A549 (cell line): ENCODE measurements around the gene RNF217. TPM values are rescaled to one million over a fixed set of nuclear protein-coding genes. Genes with fewer than 3 reads are reported as not detected.

Experiments used
- ATAC-seq, 2 experiments: fragments of 200-7000 bp in 1 of 2; fragments of >200 bp in 1 of 2; cut with Nextera tagmentation in 1 of 2; cut with Tn5 transposase in 1 of 2; 3 replicates each; pipeline versions ENCODE4 v1.8.0 to v1.9.1; 2018 to 2020; ENCODE audit warnings: mild to moderate bottlenecking in 1 of 2, moderate library complexity in 1 of 2
- CTCF ChIA-PET: fragments of 300-600 bp; sonication (Branson Sonifier 250); formaldehyde crosslinking; extraction: SDS; loops from one replicate; lab custom pipeline; 2021; ENCODE audit warnings: antibody characterized with exemption, inconsistent platforms; lab: Yijun Ruan, JAX
- POLR2A ChIA-PET: fragments of 350-600 bp; formaldehyde crosslinking; extraction: SDS; loops from one replicate; lab custom pipeline; 2021; ENCODE audit warnings: antibody characterized with exemption, inconsistent platforms; lab: Yijun Ruan, JAX
- DNase-seq, 2 experiments: peaks; one replicate each; pipeline versions ENCODE4 v3.0.0 to v3.0.0-alpha.2; 2011 to 2016; ENCODE audit warnings: low read depth in 1 of 2, low spot score in 1 of 2
- FAIRE-seq: peaks from 2 replicates; lab custom pipeline; 2011; peaks lifted over from hg19 to GRCh38; lab: Jason Lieb, UNC
- H3K27ac ChIP-seq, 2 experiments: fragments of >200 bp; sonication (Bioruptor Twin); formaldehyde crosslinking; 3 replicates each; pipeline ENCODE4 v1.5.1; 2016 to 2017
- H3K4me1 ChIP-seq: fragments of >200 bp; sonication (Bioruptor Twin); formaldehyde crosslinking; 3 replicates; pipeline ENCODE4 v1.6.1; 2016
- H3K4me2 ChIP-seq: fragments of >200 bp; sonication (Bioruptor Twin); formaldehyde crosslinking; 3 replicates; pipeline ENCODE4 v1.6.1; 2016
- H3K4me3 ChIP-seq: fragments of >200 bp; sonication (Bioruptor Twin); formaldehyde crosslinking; 3 replicates; pipeline ENCODE4 v1.5.1; 2016
- H3K9me3 ChIP-seq: fragments of >200 bp; sonication (Bioruptor Twin); formaldehyde crosslinking; 3 replicates; pipeline ENCODE4 v1.6.1; 2016
- BCL3 ChIP-seq: fragments of >200 bp; sonication (Bioruptor Twin); formaldehyde crosslinking; IDR thresholded peaks from 3 replicates; pipeline ENCODE4 v1.6.1; 2016
- BHLHE40 ChIP-seq: IDR thresholded peaks from 2 replicates; pipeline ENCODE4 v1.6.1; 2012; ENCODE audit warnings: low read depth, low read length, inconsistent platforms
- CHD2 ChIP-seq: fragments of 150-350 bp; IDR thresholded peaks from 2 replicates; pipeline ENCODE4 v1.6.1; 2014; ENCODE audit warnings: low read length; ENCODE audit not compliant: partially characterized antibody
- CTCF ChIP-seq: fragments of >200 bp; sonication (Bioruptor Twin); formaldehyde crosslinking; IDR thresholded peaks from 3 replicates; pipeline ENCODE4 v1.5.1; 2016
- EHMT2 ChIP-seq: fragments of 200-600 bp; sonication (generic); IDR thresholded peaks from 2 replicates; pipeline ENCODE4 v1.6.1; 2016; ENCODE audit warnings: antibody characterized with exemption, low read depth, mild to moderate bottlenecking, moderate library complexity
- EP300 ChIP-seq, 2 experiments: fragments of >200 bp; sonication (Bioruptor Twin); formaldehyde crosslinking; IDR thresholded peaks; 2 replicates in 1 of 2; 3 replicates in 1 of 2; pipeline ENCODE4 v1.6.1; 2016 to 2017
- ESRRA ChIP-seq: fragments of 150-350 bp; IDR thresholded peaks from 2 replicates; pipeline ENCODE4 v1.6.1; 2014; ENCODE audit warnings: mild to moderate bottlenecking, low read length, borderline replicate concordance
- GATA3 ChIP-seq: IDR thresholded peaks from 2 replicates; pipeline ENCODE4 v1.6.1; 2012; ENCODE audit warnings: borderline replicate concordance
- HOXB13 ChIP-seq: fragments of 250-450 bp; sonication (Bioruptor Pico); IDR thresholded peaks from 2 replicates; pipeline ENCODE4 v1.5.0; 2020; ENCODE audit warnings: low read depth, mild to moderate bottlenecking, moderate library complexity
- HOXB5 ChIP-seq: fragments of 250-450 bp; sonication (Bioruptor Pico); IDR thresholded peaks from 2 replicates; pipeline ENCODE4 v1.5.0; 2020; ENCODE audit warnings: mild to moderate bottlenecking, moderate library complexity
- JUN ChIP-seq, 2 experiments: fragments of >200 bp; sonication (Bioruptor Twin); formaldehyde crosslinking; IDR thresholded peaks; 2 replicates in 1 of 2; 3 replicates in 1 of 2; pipeline ENCODE4 v1.6.1; 2016 to 2017
- JUNB ChIP-seq: fragments of >200 bp; sonication (Bioruptor Twin); formaldehyde crosslinking; IDR thresholded peaks from 2 replicates; pipeline ENCODE4 v1.6.1; 2016
- KDM5A ChIP-seq: fragments of 200-600 bp; sonication (generic); IDR thresholded peaks from 2 replicates; pipeline ENCODE4 v1.6.1; 2016; ENCODE audit warnings: antibody characterized with exemption, mild to moderate bottlenecking
- MAX ChIP-seq: IDR thresholded peaks from 2 replicates; pipeline ENCODE4 v1.6.1; 2012
- NFE2L2 ChIP-seq: fragments of 150-350 bp; conservative IDR thresholded peaks from 2 replicates; pipeline ENCODE4 v1.6.1; 2014; ENCODE audit warnings: low read length
- NPAS2 ChIP-seq: fragments of 250-450 bp; sonication (Bioruptor Pico); IDR thresholded peaks from 2 replicates; pipeline ENCODE4 v1.8.0; 2022; ENCODE audit warnings: mild to moderate bottlenecking, moderate library complexity, borderline replicate concordance
- PBX3 ChIP-seq: IDR thresholded peaks from 2 replicates; pipeline ENCODE4 v1.6.1; 2012
- PHF8 ChIP-seq: fragments of 200-600 bp; sonication (generic); IDR thresholded peaks from 2 replicates; pipeline ENCODE4 v1.6.1; 2016; ENCODE audit warnings: low read depth, mild to moderate bottlenecking, antibody characterized with exemption, moderate library complexity, borderline replicate concordance
- POLR2A ChIP-seq: IDR thresholded peaks from 2 replicates; pipeline ENCODE4 v1.6.1; 2012; ENCODE audit warnings: mild to moderate bottlenecking, low read length
- RAD21 ChIP-seq, 2 experiments: fragments of >200 bp in 1 of 2; sonication (Bioruptor Twin) in 1 of 2; formaldehyde crosslinking in 1 of 2; IDR thresholded peaks in 1 of 2; conservative IDR thresholded peaks in 1 of 2; 2 replicates in 1 of 2; 3 replicates in 1 of 2; pipeline ENCODE4 v1.6.1; 2012 to 2018; ENCODE audit warnings: inconsistent platforms in 1 of 2
- REST ChIP-seq: fragments of 200-600 bp; sonication (generic); IDR thresholded peaks from 2 replicates; pipeline ENCODE4 v1.6.1; 2016; ENCODE audit warnings: antibody characterized with exemption, mild to moderate bottlenecking, moderate library complexity
- USF2 ChIP-seq: fragments of 450-650 bp; IDR thresholded peaks from 2 replicates; pipeline ENCODE4 v1.6.1; 2014; ENCODE audit warnings: antibody characterized with exemption
- ZFP36 ChIP-seq: fragments of 450-650 bp; IDR thresholded peaks from 2 replicates; pipeline ENCODE4 v1.6.1; 2014; ENCODE audit warnings: borderline replicate concordance; ENCODE audit not compliant: partially characterized antibody
- ZNF302 ChIP-seq: fragments of 250-450 bp; sonication (Bioruptor Pico); IDR thresholded peaks from 2 replicates; pipeline ENCODE4 v1.9.0; 2021; ENCODE audit warnings: inconsistent platforms, mild to moderate bottlenecking, moderate library complexity
- ZSCAN20 ChIP-seq: fragments of 250-450 bp; sonication (Bioruptor Pico); IDR thresholded peaks from 2 replicates; pipeline ENCODE4 v1.8.0; 2022; ENCODE audit warnings: mild to moderate bottlenecking, moderate library complexity
- WGBS: methylation state at CpG from one replicate; pipeline ENCODE4 v1.1.6; 2017; ENCODE audit errors: missing lambda C conversion rate; 5-methylcytosine and 5-hydroxymethylcytosine counted together
- polyA plus RNA-seq, 4 experiments: library from polyadenylated mRNA; depleted of rRNA in 3 of 4; stranded (reverse); fragments of >200 nt; fragmentation: RNase III in 1 of 4; extraction: RNeasy Plus Mini Kit Qiagen cat#74134 plus additional on column Dnase treatment in 1 of 4; gene quantifications; 2 replicates in 3 of 4; 3 replicates in 1 of 4; pipeline ENCODE4 v1.2.3, GENCODE V29; 2011 to 2017

Gene RNF217
- polyA plus RNA-seq, 2 of the 4 experiments (the other 2 are of a cell fraction): 5.7 to 20.0 TPM

- TF ChIP-seq JUNB (no peak), CTCF (no peak), USF2 (no peak), MAX (no peak), CHD2 (no peak), REST (no peak), HOXB13 (no peak), ZNF302 (CRISPR knock-in tag) (no peak), NPAS2 (CRISPR knock-in tag) (no peak), PBX3 (no peak), PHF8 (no peak), ESRRA (no peak), NFE2L2 (no peak), EHMT2 (no peak), GATA3 (no peak)
- CTCF ChIA-PET: interaction anchor here (2.6 kb wide), 1 partner anchor 10 kb away, joined by 10 read pairs; no protein-coding TSS in a partner anchor
- H3K4me2 ChIP-seq: no peak overlapping the region
- POLR2A ChIA-PET: no interaction called here
- peaks cover 17% of the 10 kb centered on the region for H3K4me1 ChIP-seq
- DNase-seq (no peak), FAIRE-seq (no peak), ATAC-seq (no peak)
- no peak overlapping the region for H3K27ac ChIP-seq
- H3K9me3 ChIP-seq: no peaks in the 10 kb centered on the region
- no peak overlapping the region for H3K4me3 ChIP-seq
- WGBS: 94% methylated on average over 5 of the region's 6 CpGs
Measured at GRCh38 chr6:124973780-124974179, 11.5 kb downstream of the RNF217 start.

GRCh38 chr6:124974771-124975377, 12.6 kb downstream of the RNF217 start:
- H3K4me2 ChIP-seq: no peak overlapping the region
- peaks cover 20% of the 10 kb centered on the region; the same call in 2 of the 3 replicates for H3K4me1 ChIP-seq
- no peak overlapping the region for H3K27ac ChIP-seq
- CTCF ChIA-PET: interaction anchor here (0.8 kb wide), 1 partner anchor 13 kb away, joined by 3 read pairs; no protein-coding TSS in a partner anchor
- no peaks in the 10 kb centered on the region for H3K9me3 ChIP-seq
- POLR2A ChIA-PET: no interaction called here
- no peak for DNase-seq
- WGBS: 83% methylated on average over 6 of the region's 6 CpGs
- no peak for FAIRE-seq
- no peak for ATAC-seq
- no peak overlapping the region for H3K4me3 ChIP-seq
- no peak for TF ChIP-seq BHLHE40
- TF ChIP-seq CTCF: no peak
- TF ChIP-seq ZFP36: no peak
- no peak for TF ChIP-seq HOXB13
- no peak for TF ChIP-seq KDM5A
- no peak for TF ChIP-seq HOXB5 (CRISPR knock-in tag)
- no peak for TF ChIP-seq POLR2A
- no peak for TF ChIP-seq JUN (IDR thresholded peaks at IDR 0.05)
- no peak for TF ChIP-seq EP300 (IDR thresholded peaks at IDR 0.05)
- TF ChIP-seq ZSCAN20 (CRISPR knock-in tag): no peak
- TF ChIP-seq RAD21 (conservative IDR thresholded peaks at IDR 0.05 in 1 of 2, IDR thresholded peaks at IDR 0.05 in 1 of 2): no peak
- no peak for TF ChIP-seq MAX
- TF ChIP-seq BCL3: no peak
